Urothelium cell line (cell line): ENCODE results near the gene APCDD1.
A peak's percentile ranks its signal among the peaks of the same experiment; 100 is the strongest.
"Not testable (repeated sequence)": the region's sequence is repeated elsewhere in the genome, so short reads cannot be mapped to it uniquely, and the experiment has no call there.

Experiments
- DNase-seq: peaks from one replicate; pipeline ENCODE4 v3.0.0; 2011; ENCODE audit warnings: low spot score, mixed read lengths
- FAIRE-seq: peaks from 2 replicates; lab custom pipeline; 2011; peaks lifted over from hg19 to GRCh38; lab: Jason Lieb, UNC

Gene APCDD1

GRCh38 chr18:10460414-10461018 is 6.1 kb downstream of the APCDD1 start:
- no peak for DNase-seq
- no peak for FAIRE-seq

- no peak for FAIRE-seq
- no peak for DNase-seq
Observed at GRCh38 chr18:10461989-10462388, 7.6 kb downstream of the APCDD1 start.

- no peak for DNase-seq
- no peak for FAIRE-seq
Observed at GRCh38 chr18:10462597-10462996, 8.2 kb downstream of the APCDD1 start.

GRCh38 chr18:10463096-10463495 is 8.7 kb downstream of the APCDD1 start:
- FAIRE-seq = no peak

GRCh38 chr18:10463741-10464140 is 9.3 kb downstream of the APCDD1 start:
- DNase-seq (no peak), FAIRE-seq (no peak)

More at GRCh38 chr18:10463096-10463495, 8.7 kb downstream of the APCDD1 start:
- DNase-seq = no peak

GRCh38 chr18:10464161-10464648 is 9.8 kb downstream of the APCDD1 start:
- peak; percentile 23 for FAIRE-seq

GRCh38 chr18:10465174-10465939 is 10.9 kb downstream of the APCDD1 start:
- FAIRE-seq (no peak), DNase-seq (no peak)

More at GRCh38 chr18:10464161-10464648, 9.8 kb downstream of the APCDD1 start:
- DNase-seq = not testable (repeated sequence)

GRCh38 chr18:10470429-10470828 is 16.0 kb downstream of the APCDD1 start:
- no peak for DNase-seq
- no peak for FAIRE-seq

- DNase-seq (no peak), FAIRE-seq (peak; percentile 30)
Observed at GRCh38 chr18:10471574-10471973, 17.1 kb downstream of the APCDD1 start.

GRCh38 chr18:10473132-10473531 is 18.7 kb downstream of the APCDD1 start:
- DNase-seq = no peak
- no peak for FAIRE-seq

GRCh38 chr18:10474309-10474708 is 19.9 kb downstream of the APCDD1 start:
- FAIRE-seq (no peak), DNase-seq (no peak)

- DNase-seq (no peak), FAIRE-seq (no peak)
Observed at GRCh38 chr18:10475276-10475653, 20.8 kb downstream of the APCDD1 start.

GRCh38 chr18:10475654-10476291 is 21.3 kb downstream of the APCDD1 start:
- DNase-seq (peak; percentile 55), FAIRE-seq (no peak)

GRCh38 chr18:10476338-10476791 is 21.9 kb downstream of the APCDD1 start:
- DNase-seq (peak; percentile 81), FAIRE-seq (peak; percentile 42)

- DNase-seq (no peak), FAIRE-seq (no peak)
Observed at GRCh38 chr18:10477121-10477862, 22.9 kb downstream of the APCDD1 start.

- FAIRE-seq (no peak), DNase-seq (no peak)
Observed at GRCh38 chr18:10477863-10478260, 23.4 kb downstream of the APCDD1 start.

GRCh38 chr18:10481831-10482230 is 27.4 kb downstream of the APCDD1 start:
- DNase-seq = no peak
- FAIRE-seq = no peak

- FAIRE-seq = no peak
- DNase-seq = no peak
Observed at GRCh38 chr18:10482363-10482984, 28.0 kb downstream of the APCDD1 start.

GRCh38 chr18:10482985-10483949 is 28.8 kb downstream of the APCDD1 start:
- no peak for DNase-seq
- FAIRE-seq = peak; percentile 37
